Lower leg skin (tissue), 4 donors: ENCODE results near the gene CKAP4. TPM values are rescaled to one million over a fixed set of nuclear protein-coding genes. Genes with fewer than 3 reads are reported as not detected.

ENCODE experiments used
- DNase-seq, 2 donors: peaks; one replicate each; pipeline ENCODE4 v3.0.0-alpha.2; 2019; ENCODE audit warnings: low spot score in 2 of 2
- H3K4me3 ChIP-seq: fragments of 200-600 bp; sonication (generic); 2 replicates; pipeline ENCODE4 v1.5.1; 2017; ENCODE audit warnings: mild to moderate bottlenecking, low read depth; ENCODE audit not compliant: poor library complexity, severe bottlenecking
- POLR2A ChIP-seq, 2 donors: fragments of 450-650 bp; IDR thresholded peaks; one replicate each; pipeline ENCODE4 v1.6.1; 2016 to 2017; ENCODE audit warnings: antibody characterized with exemption in 2 of 2, mild to moderate bottlenecking in 1 of 2, moderate library complexity in 1 of 2
- WGBS, 2 donors: methylation state at CpG; one replicate each; pipeline ENCODE4 v1.1.5; 2018; 5-methylcytosine and 5-hydroxymethylcytosine counted together
- intact Hi-C: fragments of 100-400 bp; cut with DNase I; formaldehyde crosslinking; loops from one replicate; pipeline ENCODE4 v1.15.0; 2023; ENCODE audit warnings: low total_unique reads
- total RNA-seq, 4 donors: library from RNA; depleted of rRNA; stranded (reverse); fragments of >200 nt; gene quantifications; one replicate each; pipeline ENCODE4 v1.1.0, GENCODE V29; 2016
- TF ChIP-seq, protein P1 (sequence below), 3 donors: fragments of 450-650 bp; IDR thresholded peaks; one replicate each; pipeline ENCODE4 v1.5.1; 2016; ENCODE audit warnings: antibody characterized with exemption in 3 of 3, mild to moderate bottlenecking in 3 of 3, moderate library complexity in 2 of 3

The CKAP4 gene
- total RNA-seq, 4 donors from 2014 or later, result 57.2 to 80.3 (median 73.6) TPM

GRCh38 chr12:106227641-106228319 lies 20.0 kb downstream of the CKAP4 start:
- WGBS, 2 donors, result 43 to 51% methylated on average over 8 of the region's 8 CpGs
- peak; percentile 83 to 92 for DNase-seq
- intact Hi-C loops, result loop anchor here (5.0 to 10.0 kb wide), 2 partner anchors 57 to 615 kb away; no protein-coding TSS in a partner anchor
- H3K4me3 ChIP-seq, result no peak overlapping the region
- no peak for TF ChIP-seq POLR2A (IDR thresholded peaks at IDR 0.05)
- TF ChIP-seq, protein P1, sequence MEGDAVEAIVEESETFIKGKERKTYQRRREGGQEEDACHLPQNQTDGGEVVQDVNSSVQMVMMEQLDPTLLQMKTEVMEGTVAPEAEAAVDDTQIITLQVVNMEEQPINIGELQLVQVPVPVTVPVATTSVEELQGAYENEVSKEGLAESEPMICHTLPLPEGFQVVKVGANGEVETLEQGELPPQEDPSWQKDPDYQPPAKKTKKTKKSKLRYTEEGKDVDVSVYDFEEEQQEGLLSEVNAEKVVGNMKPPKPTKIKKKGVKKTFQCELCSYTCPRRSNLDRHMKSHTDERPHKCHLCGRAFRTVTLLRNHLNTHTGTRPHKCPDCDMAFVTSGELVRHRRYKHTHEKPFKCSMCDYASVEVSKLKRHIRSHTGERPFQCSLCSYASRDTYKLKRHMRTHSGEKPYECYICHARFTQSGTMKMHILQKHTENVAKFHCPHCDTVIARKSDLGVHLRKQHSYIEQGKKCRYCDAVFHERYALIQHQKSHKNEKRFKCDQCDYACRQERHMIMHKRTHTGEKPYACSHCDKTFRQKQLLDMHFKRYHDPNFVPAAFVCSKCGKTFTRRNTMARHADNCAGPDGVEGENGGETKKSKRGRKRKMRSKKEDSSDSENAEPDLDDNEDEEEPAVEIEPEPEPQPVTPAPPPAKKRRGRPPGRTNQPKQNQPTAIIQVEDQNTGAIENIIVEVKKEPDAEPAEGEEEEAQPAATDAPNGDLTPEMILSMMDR (IDR thresholded peaks at IDR 0.05), result no peak

DNA sequence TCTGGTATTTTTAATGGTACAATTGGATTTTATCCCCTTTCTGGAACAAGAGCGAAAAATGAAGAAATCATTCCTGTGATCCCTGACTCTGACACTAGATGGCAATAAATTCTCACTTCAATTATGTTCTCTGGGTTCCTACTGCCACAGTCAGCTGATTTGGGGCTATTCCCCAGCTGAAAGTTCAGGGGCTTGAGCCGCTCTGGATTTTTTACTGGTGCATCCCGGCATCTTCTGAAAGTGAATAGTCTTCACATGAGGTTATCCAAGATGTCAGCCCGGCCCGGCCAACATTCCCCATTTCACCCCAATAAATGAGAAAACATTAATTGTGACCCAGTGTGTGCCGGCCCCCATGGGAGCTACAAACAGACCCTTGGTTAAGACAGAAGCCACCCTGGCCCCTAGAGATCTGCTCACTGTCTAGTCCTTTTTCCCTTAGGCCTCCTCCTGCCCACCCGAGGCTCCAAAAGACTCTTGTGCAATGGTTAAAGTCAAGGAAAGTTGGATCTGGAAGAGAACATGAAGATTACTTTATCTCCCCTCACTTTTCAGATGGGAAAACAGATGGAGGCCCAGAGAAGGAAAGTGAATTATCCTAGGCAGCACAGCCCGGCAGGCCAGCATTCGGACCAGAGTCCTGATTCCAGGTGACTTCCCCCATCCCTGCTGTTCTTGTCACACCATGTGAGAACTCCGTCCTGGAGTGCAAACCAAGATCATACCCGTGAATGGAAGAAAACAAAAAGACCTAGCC lies 20.8 kb downstream of the CKAP4 start:
- intact Hi-C loops, result loop anchor here (5.0 to 10.0 kb wide), 2 partner anchors 58 to 615 kb away; no protein-coding TSS in a partner anchor
- 44 to 45% methylated on average over 11 of the region's 11 CpGs for WGBS, 2 donors
- H3K4me3 ChIP-seq, result no peak overlapping the region
- TF ChIP-seq, protein P1 (IDR thresholded peaks at IDR 0.05), result peak in 1 of 3 donors; percentile 70
- no peak for TF ChIP-seq POLR2A (IDR thresholded peaks at IDR 0.05)
- peak in 1 of 2 donors; percentile 87 for DNase-seq

- H3K4me3 ChIP-seq, result no peak overlapping the region
- no peak for DNase-seq
- TF ChIP-seq, protein P1 (IDR thresholded peaks at IDR 0.05), result no peak
- TF ChIP-seq POLR2A (IDR thresholded peaks at IDR 0.05), result no peak
- intact Hi-C loops, result loop anchor here (5.0 to 10.0 kb wide), 2 partner anchors 60 to 802 kb away; no protein-coding TSS in a partner anchor
- WGBS, 2 donors, result 35 to 41% methylated on average over 4 of the region's 4 CpGs
These were observed 23.5 kb downstream of the CKAP4 start for GRCh38 chr12:106224355-106224706.

GRCh38 chr12:106223485-106224354 lies 24.1 kb downstream of the CKAP4 start:
- DNase-seq, result peak; percentile 54 to 93

DNA sequence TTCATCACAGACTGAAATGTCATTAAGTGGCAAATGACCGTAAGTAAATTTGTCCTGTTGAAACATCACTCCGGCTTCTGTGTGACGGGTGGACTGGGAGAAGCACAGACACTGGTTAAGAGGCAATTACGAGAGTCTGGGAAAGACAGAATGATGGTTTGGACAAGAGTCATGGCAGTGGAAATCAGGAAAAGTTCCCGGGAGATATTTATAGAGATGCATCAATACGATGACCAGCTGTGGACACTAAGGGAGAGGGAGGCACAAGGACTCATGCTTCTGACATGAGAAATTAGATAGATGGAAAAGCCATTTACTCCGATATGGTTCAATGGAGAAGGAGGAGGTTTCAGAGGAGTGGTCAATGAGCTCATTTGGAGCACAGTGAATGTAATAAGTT lies 27.3 kb downstream of the CKAP4 start:
- 66 to 68% methylated on average over 7 of the region's 7 CpGs for WGBS, 2 donors
- no peak overlapping the region for H3K4me3 ChIP-seq
- TF ChIP-seq, protein P1 (IDR thresholded peaks at IDR 0.05), result no peak
- TF ChIP-seq POLR2A (IDR thresholded peaks at IDR 0.05), result no peak
- DNase-seq, result no peak
- intact Hi-C loops, result loop anchor here (5.0 to 10.0 kb wide), 2 partner anchors 64 to 798 kb away; no protein-coding TSS in a partner anchor

More at GRCh38 chr12:106223485-106224354, 24.1 kb downstream of the CKAP4 start:
- 17 to 26% methylated on average over 9 of the region's 9 CpGs for WGBS, 2 donors
- intact Hi-C loops, result loop anchor here (5.0 to 10.0 kb wide), 2 partner anchors 61 to 801 kb away; no protein-coding TSS in a partner anchor
- TF ChIP-seq POLR2A (IDR thresholded peaks at IDR 0.05), result no peak
- TF ChIP-seq, protein P1 (IDR thresholded peaks at IDR 0.05), result peak in 1 of 3 donors; percentile 89
- no peak overlapping the region for H3K4me3 ChIP-seq
